Measurements from ENCODE around the gene LDB2.

The LDB2 gene

DNA sequence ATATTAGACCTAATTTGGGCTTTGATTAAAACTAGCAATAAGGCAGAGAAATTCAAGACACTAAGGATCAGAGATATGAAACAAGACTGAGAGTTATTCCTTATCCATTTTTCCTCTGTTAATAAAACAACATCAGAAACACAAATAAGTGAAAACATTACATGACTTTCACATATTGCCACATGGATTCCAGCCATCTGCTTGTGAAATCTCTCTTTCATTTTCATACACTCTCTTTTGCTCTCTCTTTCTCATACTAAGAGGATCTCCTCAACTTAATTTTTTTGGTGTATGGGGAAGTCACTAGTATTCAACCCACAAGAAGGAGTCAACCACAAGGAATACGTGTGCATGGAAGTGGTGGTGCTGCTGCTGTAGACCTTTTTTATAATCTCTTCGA is 183.0 kb downstream of the LDB2 start:
- no peak for DNase-seq

DNA sequence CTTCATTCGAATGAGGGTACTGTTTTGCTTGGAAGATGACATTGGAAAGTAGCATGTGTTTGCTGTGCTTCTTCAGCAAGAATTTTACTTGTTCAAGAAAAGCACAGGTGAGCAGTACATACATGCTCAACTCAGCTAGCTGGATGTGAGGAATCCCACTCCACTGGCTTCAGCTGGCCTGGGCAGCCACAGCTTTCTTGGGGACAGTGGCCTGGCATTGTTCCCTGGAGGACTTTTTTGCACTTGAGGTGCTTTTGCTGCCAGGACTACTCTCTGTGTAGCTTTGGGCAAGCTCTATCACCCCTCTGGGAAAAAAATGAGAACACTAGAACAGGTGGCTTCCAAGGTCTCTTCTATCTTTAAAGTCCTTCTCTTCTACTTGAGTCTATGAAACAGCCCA is 184.3 kb downstream of the LDB2 start:
- DNase-seq, result no peak

DNA sequence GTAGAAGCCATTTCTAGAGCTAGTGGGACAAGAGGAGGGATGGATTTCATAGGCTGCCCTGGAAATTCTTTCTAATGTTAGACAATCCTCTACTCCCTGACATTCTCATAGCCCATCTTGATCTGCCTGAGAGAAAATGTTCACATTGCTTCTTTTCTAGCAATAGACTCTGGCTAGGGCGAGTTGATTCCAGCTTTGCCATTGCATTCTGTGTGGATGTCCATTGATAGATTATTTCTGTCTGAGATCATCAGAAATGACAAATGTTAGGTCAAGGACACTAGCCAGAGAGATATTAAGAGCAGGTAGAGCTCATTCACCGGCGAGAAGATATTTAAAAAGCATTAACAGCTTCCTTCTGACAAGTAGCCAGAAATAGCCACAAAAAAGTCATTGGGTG is 184.7 kb downstream of the LDB2 start:
- no peak for DNase-seq

DNA sequence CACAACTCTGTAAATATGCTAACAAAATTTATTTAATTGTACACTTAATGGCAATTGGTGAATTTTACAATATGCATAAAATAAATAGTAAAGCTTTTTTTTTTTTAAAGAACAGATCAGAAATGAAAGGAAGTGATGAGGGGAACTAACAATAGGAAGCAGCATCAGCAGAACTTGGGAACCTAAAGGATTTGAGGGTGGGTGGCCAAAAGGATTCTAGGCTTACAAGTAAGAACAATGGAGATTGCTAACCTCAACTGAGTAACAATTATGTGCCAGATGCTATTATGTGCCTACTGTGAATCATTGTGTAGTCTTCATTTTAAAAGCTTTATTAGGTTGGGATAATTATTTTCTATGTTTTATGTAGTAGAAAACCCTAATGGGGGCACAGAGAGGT is 185.2 kb downstream of the LDB2 start:
- DNase-seq, result no peak

DNA sequence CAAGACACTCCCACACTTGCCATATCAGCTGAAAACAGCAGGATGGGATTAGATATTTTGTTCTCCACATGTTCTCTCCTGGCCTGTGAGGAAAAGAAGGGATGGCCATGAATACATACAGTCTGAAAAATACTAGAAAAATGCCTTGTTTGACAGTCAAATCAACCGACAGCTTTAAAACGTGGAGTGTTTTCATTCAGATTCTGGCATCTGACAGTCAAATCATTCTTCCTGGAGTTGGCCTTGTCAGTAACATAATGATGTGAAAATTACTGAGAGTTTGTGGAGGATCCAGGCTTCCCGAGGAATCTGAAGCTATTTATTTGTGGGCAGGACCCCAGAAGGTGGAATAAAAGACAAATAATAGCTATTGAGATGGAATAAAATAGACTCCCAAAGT is 188.2 kb downstream of the LDB2 start:
- DNase-seq, result no peak

DNA sequence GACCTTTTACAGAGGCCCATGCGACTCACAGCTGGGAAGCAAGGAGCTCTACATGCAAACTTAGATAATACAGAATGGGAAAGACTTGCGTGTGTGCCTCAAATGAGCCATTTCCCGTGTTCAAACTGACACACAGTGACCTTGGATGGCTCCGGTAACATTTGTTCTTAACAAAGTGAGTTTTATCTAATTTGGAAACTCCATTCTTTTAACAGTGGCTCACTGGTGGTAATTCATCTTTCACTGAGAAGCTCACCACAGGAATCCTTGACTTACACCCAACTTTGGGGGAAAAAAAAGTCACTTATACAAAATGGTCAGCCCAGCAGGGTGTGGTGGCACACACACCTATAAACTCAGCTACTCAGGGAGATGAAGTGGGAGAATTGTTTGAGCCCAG is 190.6 kb downstream of the LDB2 start:
- DNase-seq, result no peak

DNA sequence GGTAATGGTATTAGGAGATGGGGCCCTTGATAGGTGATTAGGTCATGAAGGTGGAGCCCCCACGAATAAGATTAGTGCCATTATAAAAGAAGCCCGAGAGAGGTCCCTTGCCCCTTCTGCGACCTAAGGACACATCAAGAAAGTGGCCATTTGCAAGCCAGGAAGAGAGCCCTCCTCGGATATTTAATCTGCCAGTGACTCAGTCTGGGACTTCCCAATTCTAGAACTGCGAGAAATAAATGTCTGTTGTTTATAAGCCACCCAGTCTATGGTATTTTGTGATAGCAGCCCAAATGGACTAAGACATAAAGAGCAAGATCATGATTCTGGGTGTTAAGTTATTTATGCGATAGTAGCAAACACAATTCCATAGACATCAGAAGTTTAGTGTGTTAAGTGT is 192.2 kb downstream of the LDB2 start:
- DNase-seq, result no peak

DNA sequence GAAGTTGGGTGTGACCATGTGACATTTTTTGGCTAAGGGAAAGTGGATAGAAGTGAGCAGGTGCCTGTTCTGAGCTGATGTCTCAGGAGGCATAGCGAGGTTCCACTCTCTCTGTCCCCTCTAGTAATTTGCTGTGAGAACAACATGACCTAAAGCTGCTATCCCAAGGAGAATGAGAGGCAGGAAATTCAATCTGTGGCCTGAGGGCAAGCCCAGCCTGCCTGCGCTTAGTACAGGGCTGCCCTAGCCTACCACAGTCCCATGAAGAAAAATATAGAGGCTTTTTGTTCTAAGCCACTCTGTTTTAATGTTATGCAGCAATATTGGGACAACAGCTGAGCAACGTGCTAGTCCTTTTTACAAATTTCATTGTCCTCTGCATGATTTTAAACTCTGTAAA is 193.1 kb downstream of the LDB2 start:
- no peak for DNase-seq

DNA sequence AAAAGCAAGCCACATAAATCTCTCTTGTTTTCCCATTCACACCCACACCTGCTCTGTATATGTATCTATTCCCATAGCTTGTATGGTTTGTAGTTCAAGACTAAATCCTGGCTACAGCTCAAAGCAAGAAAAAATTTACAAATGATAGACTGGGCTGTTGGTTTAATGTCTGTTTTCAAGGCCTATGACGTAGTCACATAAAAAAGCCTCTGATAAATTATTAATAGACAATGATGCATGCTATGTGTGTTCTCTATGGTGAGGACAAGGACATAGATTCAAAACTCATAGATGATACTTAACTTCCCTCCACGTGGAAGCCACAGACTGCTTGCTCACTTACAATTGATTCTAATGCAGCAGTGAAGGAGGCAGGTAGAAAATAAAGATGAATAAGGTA is 194.0 kb downstream of the LDB2 start:
- DNase-seq, result no peak

DNA sequence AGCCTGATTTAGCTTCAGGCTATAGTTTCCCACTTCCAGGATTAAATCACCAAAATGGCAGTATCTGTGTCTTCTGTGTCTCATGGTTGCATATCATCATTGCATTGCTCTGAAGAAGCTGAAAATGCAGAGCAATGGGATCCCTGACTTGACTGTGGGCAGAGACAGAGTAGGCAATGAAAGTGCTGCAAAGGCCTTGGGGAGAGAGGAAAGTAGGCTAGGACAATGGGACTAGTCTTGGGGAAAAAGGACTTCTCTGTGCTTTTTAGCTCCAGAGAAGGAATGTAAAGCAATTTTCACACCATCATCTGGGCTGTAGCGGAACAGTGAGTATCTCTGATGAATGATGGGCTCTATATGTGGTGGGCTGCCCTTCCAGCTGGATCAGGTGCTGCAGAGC is 202.5 kb downstream of the LDB2 start:
- DNase-seq, result no peak

DNA sequence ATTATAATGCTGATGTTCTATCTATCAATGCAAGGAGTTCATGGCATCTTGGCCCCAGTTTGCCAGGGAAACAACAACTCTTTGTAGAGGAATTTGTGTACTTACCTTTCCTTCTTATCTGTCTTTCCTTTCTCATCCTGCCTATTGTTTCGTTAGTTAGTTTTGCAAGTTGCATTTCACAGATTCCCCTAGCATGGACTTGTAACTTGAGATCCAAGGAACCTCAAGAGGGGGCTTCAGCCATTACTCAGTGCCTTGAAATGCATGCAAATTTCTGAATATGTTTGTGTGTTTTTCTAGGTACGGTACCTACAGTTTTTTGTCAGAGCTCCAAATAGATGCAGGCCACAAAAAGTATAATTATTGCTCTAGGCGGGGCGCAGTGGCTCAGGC is 203.6 kb downstream of the LDB2 start:
- no peak for DNase-seq

DNA sequence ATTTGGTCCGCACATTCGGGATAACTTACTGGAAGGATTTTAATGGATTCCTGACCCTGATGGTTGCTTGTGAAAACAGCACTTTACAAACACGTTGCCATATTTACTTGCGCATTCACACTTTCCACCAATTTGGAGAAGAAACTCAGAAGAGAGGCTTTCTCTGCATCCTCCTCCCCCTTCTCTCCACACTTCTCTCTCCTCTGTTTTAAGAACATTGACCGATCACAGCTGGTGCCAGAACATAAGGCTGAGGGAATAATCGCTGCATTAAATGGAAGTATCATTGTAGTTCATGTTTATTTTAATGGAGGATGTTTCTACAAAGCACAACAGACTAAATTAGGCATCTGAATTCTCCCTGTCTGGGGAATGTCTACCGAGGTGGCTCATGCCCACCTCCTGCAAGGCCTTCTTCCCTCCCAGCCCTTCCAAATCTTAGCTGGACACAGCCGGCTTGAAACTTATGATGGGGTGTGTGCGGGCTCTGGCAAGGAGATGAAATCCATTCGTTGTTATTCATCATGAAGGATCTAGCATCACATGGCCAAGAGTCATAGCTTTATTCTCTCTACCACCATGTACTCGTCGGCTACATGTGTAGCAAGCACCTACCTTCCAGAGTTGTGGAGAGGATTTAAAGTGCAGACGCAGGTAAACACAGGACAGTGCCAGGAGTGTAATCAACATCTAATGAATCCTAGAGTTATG is 204.1 kb downstream of the LDB2 start:
- no peak for DNase-seq

DNA sequence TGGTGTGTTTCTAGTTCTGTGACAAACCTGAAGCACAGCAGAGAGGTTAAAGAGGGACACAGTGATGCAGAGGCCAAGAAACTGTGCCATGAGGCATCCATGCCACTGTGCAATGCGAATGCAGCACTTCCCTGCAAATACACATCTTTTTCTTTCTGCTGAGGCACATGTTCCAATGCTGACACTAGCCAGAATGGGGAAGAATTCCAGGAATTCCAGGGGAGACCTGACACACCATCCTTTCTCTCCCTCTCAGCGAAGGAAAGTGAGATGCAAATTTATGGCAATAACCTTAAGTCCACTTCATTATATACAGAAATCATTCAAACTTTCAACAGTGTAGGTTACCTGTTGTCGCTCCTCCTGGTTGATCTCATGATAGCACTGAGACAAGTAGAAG is 204.8 kb downstream of the LDB2 start:
- DNase-seq, result no peak

DNA sequence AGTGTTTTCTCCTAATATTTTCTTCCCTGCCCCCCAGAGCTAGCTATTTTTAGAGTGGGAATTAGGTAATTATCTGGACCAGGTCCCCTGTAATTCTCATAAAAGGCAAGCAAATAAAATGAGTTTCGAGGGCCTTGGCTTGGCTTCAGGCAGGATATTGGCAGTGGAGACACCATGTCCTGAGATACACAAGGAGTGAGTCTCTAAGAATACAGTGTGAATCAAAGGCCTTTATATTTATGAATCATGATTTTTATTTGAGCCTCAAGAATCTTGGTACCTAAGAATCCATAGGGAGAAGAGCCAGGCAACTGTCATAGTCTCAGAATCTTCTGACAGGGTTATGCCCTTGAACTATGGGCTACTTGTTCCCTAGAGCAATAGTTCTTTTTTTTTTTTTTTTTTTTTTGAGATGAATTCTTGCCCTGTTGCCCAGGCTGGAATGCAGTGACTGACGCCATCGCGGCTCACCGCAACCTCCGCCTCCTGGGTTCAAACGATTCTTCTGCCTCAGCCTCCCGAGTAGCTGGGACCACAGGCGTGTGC is 205.4 kb downstream of the LDB2 start:
- no peak for DNase-seq

DNA sequence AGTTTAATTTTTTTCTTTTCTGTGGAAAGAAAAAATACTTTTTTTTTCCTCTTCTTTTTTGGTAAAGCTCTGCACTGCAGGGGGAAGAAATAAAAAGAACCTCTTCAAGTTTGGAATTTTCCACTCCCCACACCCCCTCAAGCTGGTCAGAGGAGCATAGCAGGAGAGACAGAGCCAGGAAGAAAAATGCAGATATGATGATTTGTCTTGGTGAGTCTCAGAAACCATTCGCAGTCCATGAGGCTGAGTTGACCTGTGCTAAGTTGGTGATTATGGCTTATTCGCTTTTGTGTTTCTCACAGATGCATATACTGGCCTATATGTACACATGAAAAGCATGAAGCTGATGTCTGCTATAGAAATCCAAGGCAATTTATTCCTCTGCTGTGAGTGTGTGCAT is 205.9 kb downstream of the LDB2 start:
- DNase-seq, result no peak

DNA sequence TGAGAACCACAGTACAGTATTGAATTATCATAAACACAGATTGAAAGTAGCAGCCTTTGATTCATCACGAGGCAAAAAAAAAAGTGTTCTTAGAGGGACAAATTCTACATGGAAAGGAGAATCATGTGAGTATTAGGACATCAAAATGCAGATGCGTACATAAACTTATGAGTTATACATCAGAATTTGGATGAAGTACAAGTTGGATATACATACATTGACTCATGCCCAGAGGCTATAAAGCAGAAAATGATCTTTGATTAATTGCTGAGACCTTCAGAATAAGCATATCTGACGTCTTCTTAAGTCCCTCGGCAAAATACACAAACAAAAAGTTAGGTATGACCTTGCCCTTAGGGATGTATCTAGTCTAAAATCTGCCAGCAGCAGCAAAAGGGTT is 206.4 kb downstream of the LDB2 start:
- no peak for DNase-seq

DNA sequence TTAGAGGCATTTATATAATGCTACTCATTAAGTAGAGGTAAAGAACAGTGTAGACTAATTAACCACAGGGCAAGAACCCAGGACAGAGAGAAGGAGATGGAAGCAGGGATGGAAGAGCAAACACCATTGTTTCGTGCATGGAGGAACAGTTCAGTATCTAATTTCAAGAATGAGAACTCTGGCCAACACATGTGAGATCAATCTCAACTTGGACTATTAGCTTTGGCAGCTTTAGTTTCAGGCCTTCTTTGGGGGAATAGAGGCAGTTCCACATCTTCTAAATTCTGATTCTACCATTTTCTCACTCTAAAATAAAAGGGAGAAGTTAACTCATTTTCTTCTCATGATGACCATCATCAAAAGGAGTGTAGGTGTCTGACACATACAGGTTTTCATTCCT is 207.0 kb downstream of the LDB2 start:
- no peak for DNase-seq

DNA sequence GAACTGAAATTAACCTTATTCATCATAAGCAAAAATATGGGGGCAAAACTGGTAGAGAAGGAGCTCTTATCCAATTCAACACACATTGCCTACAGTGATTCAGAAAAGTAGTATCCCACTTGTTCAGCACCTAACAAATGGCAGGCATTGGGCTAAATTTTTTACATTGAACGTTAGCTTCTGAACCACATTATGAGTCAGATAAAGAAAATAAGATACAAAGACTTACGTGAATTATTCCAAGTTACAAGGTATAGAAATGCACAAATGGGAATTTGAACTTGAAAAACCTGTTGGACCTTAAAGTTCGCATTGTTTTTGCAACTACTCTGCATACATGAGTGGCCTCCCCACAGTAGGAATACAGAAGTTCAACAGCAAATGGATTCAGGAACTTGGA is 210.6 kb downstream of the LDB2 start:
- no peak for DNase-seq

DNA sequence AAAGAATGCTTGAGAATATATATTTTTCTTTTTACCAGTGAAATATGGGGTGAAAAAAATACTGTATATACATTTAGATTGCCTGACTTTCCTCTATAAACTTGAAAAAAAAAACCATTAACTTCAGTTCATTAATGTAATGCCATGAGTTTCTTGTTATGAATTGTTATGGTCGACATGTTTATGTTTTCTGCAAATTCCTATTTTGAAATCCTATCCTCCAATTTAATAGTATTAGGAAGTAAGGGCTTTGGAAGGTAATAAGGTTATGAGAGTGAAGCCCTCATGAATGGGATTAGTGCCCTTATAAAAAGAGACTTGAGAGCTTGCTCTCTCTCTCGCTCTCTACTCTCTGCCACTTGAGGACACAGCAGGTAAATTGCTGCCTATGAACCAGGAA is 211.4 kb downstream of the LDB2 start:
- no peak for DNase-seq

DNA sequence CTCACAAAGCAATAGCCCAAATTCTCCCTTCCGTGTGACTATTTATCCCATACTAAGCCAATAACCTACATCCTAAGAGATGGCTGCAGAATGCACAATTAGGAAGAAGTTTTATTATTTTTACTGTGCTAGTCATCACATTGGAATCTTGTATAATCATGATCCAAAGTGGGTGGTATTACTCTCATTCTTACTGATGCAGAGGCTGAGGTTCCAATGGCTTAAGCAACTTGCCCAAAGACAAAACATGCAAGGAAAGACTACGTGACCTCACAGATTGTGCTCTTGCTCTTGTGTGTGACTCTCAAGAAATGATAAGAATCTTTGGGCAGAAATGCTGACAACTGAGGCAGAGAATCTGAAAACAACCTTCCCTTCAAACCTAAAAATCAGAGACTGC is 212.2 kb downstream of the LDB2 start:
- DNase-seq, result no peak

DNA sequence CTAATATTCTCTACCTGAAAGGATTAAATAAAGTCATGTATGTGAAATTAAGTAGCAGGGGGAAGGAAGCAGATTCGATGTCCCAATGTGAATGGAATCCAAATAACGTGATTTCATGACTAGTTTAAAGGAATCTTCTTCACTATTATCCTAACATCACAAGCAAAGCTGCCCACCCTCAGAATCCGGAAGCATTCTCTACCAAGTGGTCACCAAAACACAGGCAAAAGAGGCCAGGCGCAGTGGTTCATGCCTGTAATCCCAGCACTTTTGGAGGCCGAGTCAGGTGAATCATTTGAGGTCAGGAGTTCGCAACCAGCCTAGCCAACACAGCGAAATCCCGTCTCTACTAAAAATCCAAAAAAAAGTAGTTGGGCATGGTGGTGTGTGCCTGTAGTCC is 212.9 kb downstream of the LDB2 start:
- DNase-seq, result no peak

DNA sequence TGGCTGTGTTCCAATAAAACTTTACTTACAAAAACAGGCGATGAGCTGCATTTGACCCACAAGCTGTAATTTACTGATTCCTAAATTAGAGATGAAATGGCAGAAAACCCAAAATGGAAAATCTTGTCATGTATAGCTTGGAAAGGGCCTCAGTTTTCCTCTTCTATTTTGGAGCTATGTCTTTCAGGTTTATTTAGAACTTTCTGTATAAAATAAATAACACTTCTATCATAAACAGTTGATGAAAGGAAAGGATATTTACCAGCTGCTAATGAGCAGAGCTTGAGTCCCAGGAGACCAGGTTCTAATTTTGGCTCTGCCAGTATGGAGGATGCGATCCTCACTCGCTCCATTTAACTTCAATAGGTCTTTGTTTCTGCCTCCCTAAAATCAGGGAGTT is 213.5 kb downstream of the LDB2 start:
- no peak for DNase-seq

DNA sequence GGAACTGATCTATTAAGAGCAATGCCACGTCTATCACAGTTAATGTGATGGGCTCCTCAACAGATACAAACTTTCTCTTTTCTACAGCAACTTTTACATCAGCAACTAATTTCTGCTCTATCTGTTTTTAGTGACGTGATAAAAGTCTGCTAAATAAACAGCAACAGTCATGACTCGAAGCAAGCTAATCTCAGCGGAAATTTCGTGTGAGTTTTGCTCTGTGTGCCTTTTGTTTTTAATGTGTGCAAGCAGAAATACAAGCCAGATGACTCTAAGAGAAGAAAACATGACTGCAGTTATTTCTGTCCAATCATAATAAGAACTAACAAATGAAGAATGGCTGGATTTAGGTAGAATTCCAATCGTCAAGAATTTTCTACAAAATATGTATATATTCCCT is 214.3 kb downstream of the LDB2 start:
- DNase-seq, result no peak

DNA sequence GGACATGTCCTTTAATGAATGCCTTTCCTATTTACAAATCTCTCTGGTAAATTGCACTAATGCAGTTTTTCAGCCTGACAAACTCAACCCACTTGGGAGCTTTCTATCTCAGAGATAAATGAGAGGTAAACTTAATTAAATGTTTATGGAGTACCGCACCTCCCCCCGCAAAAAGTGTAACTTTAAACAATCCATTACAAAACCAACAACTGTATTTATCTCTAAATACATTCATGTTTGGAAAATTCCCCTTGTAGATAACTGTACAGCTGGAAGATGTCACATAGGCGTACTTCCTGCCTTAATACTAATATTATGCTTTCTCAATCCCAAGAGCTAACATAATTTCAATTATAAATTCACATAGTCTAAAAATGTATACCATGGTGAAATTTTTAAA is 215.5 kb downstream of the LDB2 start:
- DNase-seq, result no peak

Measured in activated CD4-positive, alpha-beta T cell treated with anti-CD3 and anti-CD28 coated beads for 48 hours (primary cell).